Measurements from ENCODE around the gene OXA1L.
"Not testable (repeated sequence)": the region's sequence is repeated elsewhere in the genome, so short reads cannot be mapped to it uniquely, and the experiment has no call there.

OXA1L gene

DNA sequence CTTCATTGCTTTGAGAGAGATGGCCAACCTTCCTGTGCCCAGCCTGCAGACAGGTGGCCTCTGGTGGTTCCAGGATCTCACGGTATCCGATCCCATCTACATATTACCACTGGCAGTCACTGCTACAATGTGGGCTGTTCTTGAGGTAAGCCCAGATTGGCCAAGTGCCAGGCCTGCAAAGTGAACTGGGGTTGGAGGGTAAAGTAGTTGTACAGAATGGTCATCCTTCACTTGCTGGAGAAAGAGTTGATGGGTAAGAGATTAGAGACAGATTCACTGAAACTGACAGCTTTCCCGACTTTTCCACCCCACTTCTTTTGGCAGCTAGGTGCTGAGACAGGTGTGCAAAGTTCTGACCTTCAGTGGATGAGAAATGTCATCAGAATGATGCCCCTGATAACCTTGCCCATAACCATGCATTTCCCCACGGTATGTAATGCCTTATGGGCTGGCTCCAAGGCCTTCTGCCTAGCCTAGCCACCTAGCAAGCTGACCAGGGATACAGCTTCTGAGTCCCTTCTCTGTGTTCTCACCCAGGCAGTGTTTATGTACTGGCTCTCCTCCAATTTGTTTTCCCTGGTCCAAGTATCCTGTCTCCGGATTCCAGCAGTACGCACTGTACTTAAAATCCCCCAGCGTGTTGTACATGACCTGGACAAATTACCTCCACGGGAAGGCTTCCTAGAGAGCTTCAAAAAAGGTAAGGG lies 4.1 kb downstream of the OXA1L start:
- no peak for DNase-seq

GRCh38 chr14:22772725-22773124 lies 6.2 kb downstream of the OXA1L start:
- DNase-seq: no peak

- no peak for DNase-seq
These were observed 6.9 kb downstream of the OXA1L start for GRCh38 chr14:22773162-22774010.

DNA sequence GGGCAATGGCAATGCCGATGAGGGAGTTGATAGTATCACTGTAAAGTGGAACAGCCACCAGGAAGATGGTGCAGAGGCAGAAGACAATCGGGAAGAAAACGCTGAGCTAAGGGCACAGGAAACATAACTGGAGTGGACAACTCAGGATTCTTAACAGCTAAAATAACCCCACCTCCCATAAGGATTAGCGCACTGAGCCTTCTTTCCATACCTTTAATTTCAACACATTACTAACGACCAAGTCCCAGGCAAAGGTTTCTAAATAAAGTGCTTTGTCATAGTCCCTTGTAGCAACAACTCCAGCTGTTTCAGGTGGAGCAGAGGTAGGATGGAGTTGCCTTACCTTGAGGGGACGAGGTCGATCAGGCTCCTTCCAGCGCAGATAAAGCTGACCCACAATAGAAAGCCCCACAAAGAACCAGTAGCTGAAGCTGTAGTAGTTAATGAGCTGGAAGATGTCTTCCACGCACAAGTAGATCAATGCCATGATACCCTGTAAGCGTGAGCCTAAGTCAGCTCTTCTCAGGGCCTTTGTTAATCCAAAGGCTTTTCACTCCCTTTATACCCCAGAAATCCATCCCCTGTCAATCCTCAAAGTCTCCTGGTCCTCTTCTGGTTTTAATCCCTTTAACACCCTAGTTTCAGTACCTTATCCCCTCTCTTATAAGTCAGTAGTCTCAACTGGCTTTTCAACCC lies 7.7 kb downstream of the OXA1L start:
- no peak for DNase-seq

- no peak for DNase-seq
These were observed 9.7 kb downstream of the OXA1L start for GRCh38 chr14:22776215-22776614.

DNA sequence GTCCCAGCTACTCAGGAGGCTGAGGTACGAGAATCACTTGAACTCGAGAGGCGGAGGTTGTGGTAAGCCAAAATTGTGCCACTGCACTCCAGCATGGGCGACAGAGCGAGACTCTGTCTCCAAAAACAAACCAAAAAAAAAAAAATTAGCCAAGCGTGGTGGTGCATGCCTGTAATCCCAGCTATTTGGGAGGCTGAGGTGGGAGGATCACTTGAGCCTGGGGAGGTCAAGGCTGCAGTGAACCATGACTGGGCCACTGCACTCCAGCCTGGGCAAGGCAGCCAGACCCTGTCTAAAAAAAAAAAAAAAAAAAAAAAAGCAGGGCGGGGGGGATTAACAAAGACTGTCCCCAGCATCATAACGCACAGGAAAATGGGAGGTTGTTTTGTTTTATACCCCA lies 10.4 kb downstream of the OXA1L start:
- not testable (repeated sequence) for DNase-seq

DNA sequence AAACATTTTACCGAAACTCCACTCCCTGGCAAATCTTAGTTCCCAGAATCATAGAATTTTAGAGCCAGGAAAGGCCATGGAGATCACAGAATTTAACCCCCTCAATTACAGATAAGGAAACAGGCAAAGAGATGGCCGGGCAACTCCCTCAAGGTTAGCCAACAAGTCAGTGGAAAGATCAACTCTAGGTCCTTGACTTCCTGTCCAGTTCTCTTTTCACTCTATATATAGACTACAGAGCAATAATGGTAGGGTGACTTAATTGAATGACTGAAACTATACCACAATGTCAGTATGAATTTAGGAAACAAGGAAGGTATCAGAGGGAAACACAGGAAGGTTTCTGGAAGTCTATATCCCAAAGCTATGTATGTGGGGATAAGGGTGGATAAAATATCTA lies 11.6 kb downstream of the OXA1L start:
- no peak for DNase-seq

GRCh38 chr14:22780105-22780679 lies 13.7 kb downstream of the OXA1L start:
- DNase-seq: no peak

GRCh38 chr14:22780941-22781300 lies 14.4 kb downstream of the OXA1L start:
- no peak for DNase-seq

- no peak for DNase-seq
These were observed 15.0 kb downstream of the OXA1L start for GRCh38 chr14:22781301-22781991.

GRCh38 chr14:22786685-22787084 lies 20.2 kb downstream of the OXA1L start:
- no peak for DNase-seq

- no peak for DNase-seq
These were observed 24.8 kb downstream of the OXA1L start for GRCh38 chr14:22791301-22791700.

GRCh38 chr14:22792158-22792557 lies 25.7 kb downstream of the OXA1L start:
- DNase-seq: no peak

DNA sequence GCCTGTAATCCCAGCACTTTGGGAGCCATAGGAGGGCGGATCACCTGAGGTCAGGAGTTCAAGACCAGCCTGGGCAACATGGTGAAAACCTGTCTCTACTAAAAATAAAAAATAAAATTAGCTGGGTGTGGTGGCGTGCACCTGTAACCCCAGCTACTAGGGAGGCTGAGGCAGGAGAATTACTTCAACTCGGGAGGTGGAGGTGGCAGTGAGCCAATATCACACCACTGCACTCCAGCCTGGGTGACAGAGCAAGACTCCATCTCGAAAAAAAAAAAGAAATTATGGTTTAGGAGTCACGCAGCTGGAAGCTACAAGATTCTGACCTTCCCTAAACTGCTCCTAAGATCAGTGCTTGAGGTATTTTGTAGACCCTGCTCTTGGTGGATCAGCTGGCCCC lies 27.1 kb downstream of the OXA1L start:
- DNase-seq: not testable (repeated sequence)

DNA sequence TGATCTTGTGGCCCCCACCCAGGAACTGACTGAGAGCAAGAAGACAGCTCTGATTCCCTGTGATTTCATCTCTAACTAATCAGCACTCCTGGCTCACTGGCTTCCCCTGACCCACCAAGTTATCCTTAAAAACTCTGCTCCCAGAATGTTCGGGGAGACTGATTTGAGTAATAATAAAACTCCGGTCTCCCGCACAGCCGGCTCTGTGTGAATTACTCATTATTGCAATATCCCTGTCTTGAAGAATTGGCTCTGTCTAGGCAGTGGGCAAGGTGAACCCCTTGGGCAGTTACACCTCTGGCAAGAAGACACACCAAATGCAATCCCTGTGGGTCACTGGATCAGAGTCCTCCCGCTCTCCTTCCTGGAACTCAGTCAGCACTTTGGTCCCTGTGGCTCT lies 27.5 kb downstream of the OXA1L start:
- DNase-seq: no peak

DNA sequence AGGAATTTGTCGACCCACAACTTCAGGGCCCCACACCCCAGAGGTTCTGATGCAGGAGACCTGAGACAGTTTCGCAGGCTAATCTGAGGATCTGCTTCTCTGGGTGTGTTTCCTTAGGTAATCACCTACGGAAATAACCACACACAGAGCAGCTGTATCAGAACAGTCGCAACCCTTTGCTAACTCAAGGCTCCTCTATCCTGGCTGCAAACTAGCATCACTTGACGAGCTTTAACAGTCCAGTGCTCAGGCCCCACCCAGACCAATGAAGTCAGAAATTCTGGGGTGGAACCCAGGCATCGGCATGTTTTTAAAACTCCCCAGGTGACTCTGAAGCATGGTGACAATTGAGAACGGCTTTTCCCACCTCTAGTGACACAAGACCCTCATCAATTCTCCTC lies 28.1 kb downstream of the OXA1L start:
- no peak for DNase-seq

- DNase-seq: no peak
These were observed 29.7 kb downstream of the OXA1L start for GRCh38 chr14:22796087-22796707.

DNA sequence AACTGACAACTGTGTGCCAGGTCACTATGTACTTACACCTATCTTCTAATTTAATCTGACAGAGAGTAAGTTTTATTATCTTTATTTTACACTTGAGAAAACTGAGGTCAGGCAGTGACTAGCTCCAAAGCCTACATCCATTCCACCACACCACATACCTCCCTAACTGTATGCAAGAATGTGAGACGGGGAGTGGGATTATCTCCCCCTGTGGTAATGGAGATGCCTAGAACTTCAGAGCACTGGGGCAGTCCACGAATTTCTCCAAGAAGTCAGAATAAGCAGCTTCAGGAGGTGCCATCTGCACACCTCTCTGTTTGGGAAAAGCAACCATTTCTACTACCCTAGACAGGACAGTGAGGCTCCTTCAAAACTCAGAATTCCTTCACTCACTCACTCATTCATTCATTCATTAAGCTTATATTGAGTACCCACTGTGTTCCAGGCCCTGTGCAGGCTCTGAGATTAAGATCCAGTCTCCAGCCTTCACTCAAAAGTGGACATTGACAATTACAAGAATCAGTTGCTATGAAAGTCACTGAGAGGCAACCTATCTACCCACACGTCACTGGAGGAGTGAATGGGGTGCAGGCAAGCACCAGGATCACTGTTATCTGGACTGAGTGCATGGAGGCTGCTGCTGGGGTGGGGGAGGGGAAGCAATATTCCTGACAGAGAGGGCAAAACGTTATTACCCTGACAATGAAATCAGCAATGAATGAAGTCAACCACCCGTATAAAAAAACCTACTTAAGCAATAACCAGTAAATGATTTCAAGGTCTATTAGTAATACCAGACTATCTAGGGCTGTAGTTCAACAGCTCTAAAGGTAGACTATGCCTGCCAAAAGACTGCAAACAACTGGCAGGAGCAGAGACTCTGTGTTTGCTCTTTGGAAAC lies 30.8 kb downstream of the OXA1L start:
- no peak for DNase-seq

GRCh38 chr14:22798528-22798927 lies 32.0 kb downstream of the OXA1L start:
- no peak for DNase-seq

- DNase-seq: no peak
These were observed 33.9 kb downstream of the OXA1L start for GRCh38 chr14:22800346-22800745.

DNA sequence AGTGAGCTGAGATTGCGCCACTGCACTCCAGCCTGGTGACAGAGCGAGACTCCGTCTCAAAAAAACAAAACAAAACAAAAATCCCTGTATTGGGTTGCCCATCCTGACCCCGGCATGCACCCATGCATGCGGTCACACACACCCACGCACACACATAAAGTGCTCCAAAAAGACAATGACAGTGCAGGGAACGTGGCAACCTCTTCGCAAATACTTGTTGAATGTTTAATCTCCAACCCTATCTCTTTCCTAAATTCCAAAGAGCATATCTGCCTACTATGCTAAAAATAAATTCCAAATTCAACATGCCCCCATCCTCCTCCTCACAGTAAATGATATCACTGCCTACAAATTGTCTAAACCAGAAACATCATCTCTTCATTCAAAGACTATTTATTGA lies 35.2 kb downstream of the OXA1L start:
- DNase-seq: no peak
